Hepatocyte (in vitro differentiated cells): Measurements from ENCODE around the gene ACADVL. TPM values are rescaled to one million over a fixed set of nuclear protein-coding genes. Genes with fewer than 3 reads are reported as not detected.

ENCODE experiments used
- DNase-seq: peaks from one replicate; pipeline ENCODE4 v3.0.0-alpha.2; 2016; ENCODE audit warnings: low spot score
- H2AFZ ChIP-seq: fragments of 200-600 bp; sonication (generic); 2 replicates; pipeline ENCODE4 v1.6.0; 2016; ENCODE audit warnings: antibody characterized with exemption, mild to moderate bottlenecking
- H3K27ac ChIP-seq: fragments of 200-600 bp; sonication (generic); 2 replicates; pipeline ENCODE4 v1.5.1; 2016; ENCODE audit warnings: mild to moderate bottlenecking
- H3K27me3 ChIP-seq: fragments of 200-600 bp; sonication (generic); 2 replicates; pipeline ENCODE4 v1.6.1; 2016
- H3K36me3 ChIP-seq: fragments of 200-600 bp; sonication (generic); replicated peaks from 2 replicates; pipeline ENCODE4 v1.5.1; 2016; ENCODE audit warnings: low read depth; ENCODE audit not compliant: insufficient read depth
- H3K4me1 ChIP-seq: fragments of 200-600 bp; sonication (generic); 2 replicates; pipeline ENCODE4 v1.5.1; 2016; ENCODE audit warnings: mild to moderate bottlenecking, moderate library complexity; ENCODE audit not compliant: insufficient read depth
- H3K4me2 ChIP-seq: fragments of 200-600 bp; sonication (generic); 2 replicates; pipeline ENCODE4 v1.6.0; 2016
- H3K4me3 ChIP-seq: fragments of 200-600 bp; sonication (generic); 2 replicates; pipeline ENCODE4 v1.5.1; 2016; ENCODE audit warnings: mild to moderate bottlenecking
- H3K79me2 ChIP-seq: fragments of 200-600 bp; sonication (generic); 2 replicates; pipeline ENCODE4 v1.6.0; 2017; ENCODE audit warnings: mild to moderate bottlenecking
- H3K9me2 ChIP-seq: fragments of 200-600 bp; sonication (generic); replicated peaks from 2 replicates; pipeline ENCODE4 v1.6.0; 2017; ENCODE audit warnings: mild to moderate bottlenecking; ENCODE audit not compliant: insufficient read depth
- H3K9me3 ChIP-seq: fragments of 200-600 bp; sonication (generic); 2 replicates; pipeline ENCODE4 v1.5.1; 2016; ENCODE audit warnings: low read depth, mild to moderate bottlenecking
- H4K20me1 ChIP-seq: fragments of 200-600 bp; sonication (generic); 2 replicates; pipeline ENCODE4 v1.6.0; 2016; ENCODE audit warnings: mild to moderate bottlenecking; ENCODE audit not compliant: insufficient read depth, poor library complexity, severe bottlenecking
- EZH2 ChIP-seq: fragments of 200-600 bp; sonication (generic); IDR thresholded peaks from 2 replicates; pipeline ENCODE4 v1.6.1; 2016; ENCODE audit warnings: antibody characterized with exemption, mild to moderate bottlenecking, borderline replicate concordance
- EZH2phosphoT487 ChIP-seq: fragments of 200-600 bp; sonication (generic); IDR thresholded peaks from one replicate; pipeline ENCODE4 v1.6.1; 2018; ENCODE audit warnings: antibody characterized with exemption, mild to moderate bottlenecking, low read depth, moderate library complexity; ENCODE audit not compliant: unreplicated experiment, severe bottlenecking
- whole genome bisulfite sequencing: methylation state at CpG from one replicate; pipeline ENCODE4 v1.1.6; 2016; ENCODE audit warnings: low lambda C conversion rate; ENCODE audit errors: missing lambda C conversion rate; 5-methylcytosine and 5-hydroxymethylcytosine counted together
- polyA plus RNA-seq: library from polyadenylated mRNA; unstranded; fragments of >200 nt; fragmentation: Nextera tagmentation; extraction: Ambion mirVana; gene quantifications from 2 replicates; pipeline ENCODE4 v1.2.1, GENCODE V29; 2016
- total RNA-seq: library from RNA; depleted of rRNA; stranded (reverse); fragments of >200 nt; gene quantifications from 2 replicates; pipeline ENCODE4 v1.2.3, GENCODE V29; 2014
- TF ChIP-seq, protein P1 (sequence below): fragments of 200-600 bp; sonication (generic); IDR thresholded peaks from 2 replicates; pipeline ENCODE4 v1.5.1; 2016; ENCODE audit warnings: antibody characterized with exemption, mild to moderate bottlenecking; ENCODE audit not compliant: poor library complexity

The ACADVL gene
- total and polyA plus RNA-seq, 2 experiments from 2014 or later, result 469 to 1,250 TPM

DNA sequence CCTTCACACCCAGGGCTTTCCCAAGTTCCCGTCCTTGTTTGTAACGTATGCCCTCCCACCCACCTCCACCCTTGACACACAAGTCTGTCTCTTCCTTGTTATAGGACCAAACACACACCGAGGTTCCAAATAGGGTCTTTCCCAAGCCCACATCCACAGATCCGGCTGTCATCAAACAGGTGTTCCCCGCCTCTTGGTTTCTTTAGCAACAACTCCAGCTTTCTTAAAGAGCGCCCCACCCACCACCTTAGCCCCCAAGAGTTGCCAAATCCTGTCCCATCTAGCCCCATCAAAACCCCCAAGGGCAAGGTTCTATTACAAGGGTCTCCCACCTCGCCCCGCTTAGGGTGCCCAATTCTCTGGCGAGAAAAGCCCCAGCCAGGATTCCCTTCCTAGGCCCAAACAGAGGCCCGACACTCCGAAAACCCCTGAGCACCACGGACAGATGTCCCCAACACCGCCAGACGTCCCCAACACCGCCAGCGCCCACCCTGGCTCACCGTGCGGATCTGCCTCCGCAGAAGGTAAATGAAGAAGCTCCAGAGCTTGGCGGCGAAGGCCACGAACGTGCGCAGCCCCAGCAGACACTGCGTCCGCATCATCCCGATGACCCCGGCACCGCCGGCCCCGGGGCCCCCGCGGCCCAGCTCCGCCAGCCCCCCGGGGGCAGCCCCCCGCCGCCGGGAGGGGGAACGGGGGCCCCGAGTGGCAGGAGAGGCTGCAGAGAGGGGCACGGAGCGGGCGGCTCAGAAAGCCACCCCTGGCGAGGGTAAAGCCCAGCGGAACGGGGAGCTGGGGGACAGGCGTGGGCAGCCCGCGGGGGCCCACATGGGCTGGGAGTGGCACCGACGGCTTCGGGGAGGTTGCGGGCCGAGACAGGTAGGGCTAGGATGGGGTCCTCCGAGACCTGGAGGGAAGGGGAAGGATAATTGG is 31.2 kb downstream of the ACADVL start:
- DNase-seq, result peak; percentile 35
- TF ChIP-seq, protein P1, sequence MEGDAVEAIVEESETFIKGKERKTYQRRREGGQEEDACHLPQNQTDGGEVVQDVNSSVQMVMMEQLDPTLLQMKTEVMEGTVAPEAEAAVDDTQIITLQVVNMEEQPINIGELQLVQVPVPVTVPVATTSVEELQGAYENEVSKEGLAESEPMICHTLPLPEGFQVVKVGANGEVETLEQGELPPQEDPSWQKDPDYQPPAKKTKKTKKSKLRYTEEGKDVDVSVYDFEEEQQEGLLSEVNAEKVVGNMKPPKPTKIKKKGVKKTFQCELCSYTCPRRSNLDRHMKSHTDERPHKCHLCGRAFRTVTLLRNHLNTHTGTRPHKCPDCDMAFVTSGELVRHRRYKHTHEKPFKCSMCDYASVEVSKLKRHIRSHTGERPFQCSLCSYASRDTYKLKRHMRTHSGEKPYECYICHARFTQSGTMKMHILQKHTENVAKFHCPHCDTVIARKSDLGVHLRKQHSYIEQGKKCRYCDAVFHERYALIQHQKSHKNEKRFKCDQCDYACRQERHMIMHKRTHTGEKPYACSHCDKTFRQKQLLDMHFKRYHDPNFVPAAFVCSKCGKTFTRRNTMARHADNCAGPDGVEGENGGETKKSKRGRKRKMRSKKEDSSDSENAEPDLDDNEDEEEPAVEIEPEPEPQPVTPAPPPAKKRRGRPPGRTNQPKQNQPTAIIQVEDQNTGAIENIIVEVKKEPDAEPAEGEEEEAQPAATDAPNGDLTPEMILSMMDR, result no peak
- TF ChIP-seq EZH2 (no peak), EZH2phosphoT487 (no peak)
- peaks cover 15% of the 10 kb centered on the region for H3K4me1 ChIP-seq
- no peaks in the 10 kb centered on the region for H3K36me3 ChIP-seq
- no peaks in the 10 kb centered on the region for H3K27me3 ChIP-seq
- H3K9me3 ChIP-seq, result no peaks in the 10 kb centered on the region
- no peaks in the 10 kb centered on the region for H3K9me2 ChIP-seq
- WGBS, result under 1% methylated on average over 26 of the region's 55 CpGs
- peaks cover 7% of the 10 kb centered on the region for H4K20me1 ChIP-seq
- peak overlapping the region; percentile 94 for H2AFZ ChIP-seq
- H3K4me3 ChIP-seq, result peak overlapping the region; percentile 91
- peak overlapping the region; percentile 92 for H3K4me2 ChIP-seq
- peak overlapping the region; percentile 94 for H3K27ac ChIP-seq
- peaks cover 87% of the 10 kb centered on the region for H3K79me2 ChIP-seq

DNA sequence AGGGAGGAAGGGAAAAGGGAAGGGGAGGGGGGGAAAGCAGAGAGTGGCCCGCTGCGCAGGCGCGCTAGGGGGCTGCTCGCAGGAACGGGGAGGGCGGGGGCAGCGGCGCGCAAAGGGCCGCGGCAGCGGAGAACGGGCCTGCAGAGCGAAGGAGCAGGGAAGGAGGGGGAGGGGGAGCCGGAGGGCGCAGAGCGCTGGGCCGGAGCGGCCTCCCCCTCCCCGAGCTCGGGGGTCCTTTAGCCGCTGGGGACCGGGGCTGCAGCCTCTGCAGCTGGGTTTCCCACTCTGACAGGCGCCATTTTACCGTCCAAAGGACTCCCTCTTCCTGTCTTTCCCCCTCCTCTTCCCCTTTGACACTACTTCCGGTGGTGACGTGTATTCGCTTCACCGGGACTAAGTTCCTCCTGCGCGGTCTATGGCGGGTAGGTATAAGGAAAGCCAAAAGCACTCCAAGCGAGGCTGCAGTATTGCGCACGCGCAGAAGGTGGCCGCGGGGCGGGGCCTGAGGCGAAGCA is 32.0 kb downstream of the ACADVL start, which contains the start of gene CTDNEP1:
TSS of gene CTDNEP1 (minus strand) at position 74 of the 515 bp plus-strand sequence. CDS start 438 bp downstream, outside the sequence.
- DNase-seq, result peak; percentile 99
- Histone ChIP-seq H3K36me3 (no peaks in the 10 kb centered on the region), H3K4me2 (peak within 1 kb of the TSS; percentile 92), H3K4me3 (peak within 1 kb of the TSS; percentile 91), H3K27ac (peak within 1 kb of the TSS; percentile 98), H3K4me1 (peaks cover 15% of the 10 kb centered on the region), H3K9me2 (no peaks in the 10 kb centered on the region), H3K79me2 (peaks cover 86% of the 10 kb centered on the region), H4K20me1 (peaks cover 7% of the 10 kb centered on the region), H3K9me3 (no peaks in the 10 kb centered on the region), H3K27me3 (no peaks in the 10 kb centered on the region), H2AFZ (peak within 1 kb of the TSS; percentile 94)
- WGBS, result under 1% methylated on average over 18 of the region's 41 CpGs
- TF ChIP-seq EZH2phosphoT487 (no peak), EZH2 (no peak)
- TF ChIP-seq, protein P1, result no peak

DNA sequence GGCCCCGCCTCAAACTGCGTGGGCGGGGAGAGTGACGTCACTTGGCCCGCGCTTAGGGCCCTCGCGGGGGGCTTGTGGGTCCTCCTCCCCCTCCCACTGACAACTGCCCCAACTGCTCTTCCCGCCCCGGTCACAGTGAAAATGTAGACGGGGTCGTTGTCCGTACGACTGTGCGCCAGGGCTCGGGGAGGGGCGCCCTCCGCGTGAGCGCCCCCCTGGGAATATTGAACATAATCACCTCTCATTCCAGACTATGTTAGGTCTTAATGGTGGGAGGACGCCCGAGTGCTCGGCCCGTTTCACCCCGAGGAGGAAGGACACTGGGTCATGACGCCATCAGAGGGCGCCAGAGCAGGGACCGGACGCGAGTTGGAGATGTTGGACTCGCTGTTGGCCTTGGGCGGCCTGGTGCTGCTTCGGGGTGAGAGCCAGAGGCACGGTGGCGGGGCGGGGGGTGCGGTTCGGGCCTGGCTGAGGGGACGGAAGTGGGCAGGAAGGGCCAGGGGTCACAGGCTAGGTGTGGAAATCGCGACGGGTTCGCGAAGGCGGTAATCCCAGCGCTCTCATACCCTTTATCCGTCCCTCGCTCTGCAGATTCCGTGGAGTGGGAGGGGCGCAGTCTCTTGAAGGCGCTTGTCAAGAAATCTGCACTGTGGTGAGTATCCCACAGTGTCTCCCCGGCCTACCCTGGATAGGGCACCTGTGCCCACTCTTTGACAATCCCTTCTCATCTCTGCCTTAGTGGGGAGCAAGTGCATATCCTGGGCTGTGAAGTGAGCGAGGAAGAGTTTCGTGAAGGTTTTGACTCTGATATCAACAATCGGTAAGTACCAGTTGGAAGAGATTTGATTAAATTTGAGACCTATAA is 32.7 kb downstream of the ACADVL start, which contains the start of gene ELP5:
TSS of gene ELP5 (plus strand) at position 40 of the 868 bp plus-strand sequence. CDS start at position 376, 336 bp downstream.
- Histone ChIP-seq H2AFZ (peak within 1 kb of the TSS; percentile 94), H3K9me2 (no peaks in the 10 kb centered on the region), H3K27ac (peak within 1 kb of the TSS; percentile 98), H3K9me3 (no peaks in the 10 kb centered on the region), H3K4me3 (peak within 1 kb of the TSS; percentile 91), H3K4me1 (peaks cover 15% of the 10 kb centered on the region), H3K4me2 (peak within 1 kb of the TSS; percentile 92), H3K79me2 (peaks cover 86% of the 10 kb centered on the region), H3K27me3 (no peaks in the 10 kb centered on the region), H4K20me1 (peaks cover 7% of the 10 kb centered on the region), H3K36me3 (no peaks in the 10 kb centered on the region)
- TF ChIP-seq, protein P1, result peak; percentile 46
- TF ChIP-seq EZH2, result no peak
- 3% methylated on average over 38 of the region's 55 CpGs for WGBS
- DNase-seq, result peak; percentile 95
